ENCODE data around the gene ATXN7.
A peak's percentile ranks its signal among the peaks of the same experiment; 100 is the strongest.

The ATXN7 gene

GRCh38 chr3:63934041-63934866, 70.6 kb downstream of the ATXN7 start:
- DNase-seq, result peak; percentile 49

- DNase-seq, result no peak
Observed at GRCh38 chr3:63936925-63937324, 73.3 kb downstream of the ATXN7 start.

- DNase-seq, result no peak
Observed at GRCh38 chr3:63937661-63938651, 74.3 kb downstream of the ATXN7 start.

GRCh38 chr3:63940389-63940757, 76.7 kb downstream of the ATXN7 start:
- no peak for DNase-seq

GRCh38 chr3:63942528-63942927, 78.9 kb downstream of the ATXN7 start:
- DNase-seq, result no peak

- no peak for DNase-seq
Observed at GRCh38 chr3:63943678-63944077, 80.0 kb downstream of the ATXN7 start.

- no peak for DNase-seq
Observed at GRCh38 chr3:63945558-63946096, 82.0 kb downstream of the ATXN7 start.

- no peak for DNase-seq
Observed at GRCh38 chr3:63946753-63947152, 83.1 kb downstream of the ATXN7 start.

GRCh38 chr3:63947594-63947993, 83.9 kb downstream of the ATXN7 start:
- no peak for DNase-seq

- DNase-seq, result no peak
Observed at GRCh38 chr3:63949005-63949404, 85.3 kb downstream of the ATXN7 start.

GRCh38 chr3:63950698-63951097, 87.0 kb downstream of the ATXN7 start:
- DNase-seq, result no peak

GRCh38 chr3:63951492-63952247, 88.0 kb downstream of the ATXN7 start:
- no peak for DNase-seq

GRCh38 chr3:63952248-63952594, 88.6 kb downstream of the ATXN7 start:
- no peak for DNase-seq

- DNase-seq, result no peak
Observed at GRCh38 chr3:63954182-63954581, 90.5 kb downstream of the ATXN7 start.

GRCh38 chr3:63955036-63955650, 91.5 kb downstream of the ATXN7 start:
- no peak for DNase-seq

- no peak for DNase-seq
Observed at GRCh38 chr3:63955830-63956545, 92.3 kb downstream of the ATXN7 start.

- no peak for DNase-seq
Observed at GRCh38 chr3:63959146-63959545, 95.5 kb downstream of the ATXN7 start.

- DNase-seq, result no peak
Observed at GRCh38 chr3:63960048-63960711, 96.5 kb downstream of the ATXN7 start.

GRCh38 chr3:63961891-63962290, 98.2 kb downstream of the ATXN7 start:
- DNase-seq, result peak; percentile 75

GRCh38 chr3:63963496-63963895, 99.8 kb downstream of the ATXN7 start:
- DNase-seq, result no peak

Measured in CD4-positive, alpha-beta T cell treated with Interleukin-12 subunit alpha and Interleukin-12 subunit beta, for 1 hour (primary cell).